HG02943 (cell line): ENCODE results near the gene LGMN.
A peak's percentile ranks its signal among the peaks of the same experiment; 100 is the strongest.
"Not testable (repeated sequence)": the region's sequence is repeated elsewhere in the genome, so short reads cannot be mapped to it uniquely, and the experiment has no call there.

Experiments used
- ATAC-seq: cut with Tn5 transposase; IDR thresholded peaks from one replicate; pipeline ENCODE4 v1.9.1; 2021; ENCODE audit warnings: mild to moderate bottlenecking, low read depth, moderate library complexity; ENCODE audit not compliant: unreplicated experiment

LGMN gene

GRCh38 chr14:92748259-92749016 lies at the start of gene LGMN:
TSS of gene LGMN (minus strand) at chr14:92748627. CDS start at chr14:92732786, 15,841 bp downstream.
- ATAC-seq = peak; percentile 63

GRCh38 chr14:92794961-92795360 lies 46.5 kb upstream of the LGMN start:
- no peak for ATAC-seq

GRCh38 chr14:92794547-92794941 lies 46.1 kb upstream of the LGMN start:
- peak; percentile 9 for ATAC-seq

- peak; percentile 91 for ATAC-seq
These were observed 45.5 kb upstream of the LGMN start, which contains the start of gene GOLGA5 for GRCh38 chr14:92793709-92794546. TSS of gene GOLGA5 (plus strand) at chr14:92794305. CDS start at chr14:92797438, 3,133 bp downstream.

- ATAC-seq = no peak
These were observed 44.5 kb upstream of the LGMN start for GRCh38 chr14:92792885-92793284.

GRCh38 chr14:92789457-92790089 lies 41.1 kb upstream of the LGMN start:
- no peak for ATAC-seq

- ATAC-seq = no peak
These were observed 39.1 kb upstream of the LGMN start for GRCh38 chr14:92787554-92787953.

- ATAC-seq = no peak
These were observed 38.0 kb upstream of the LGMN start for GRCh38 chr14:92786427-92786756.

GRCh38 chr14:92785667-92786426 lies 37.4 kb upstream of the LGMN start:
- no peak for ATAC-seq

GRCh38 chr14:92783813-92784431 lies 35.5 kb upstream of the LGMN start:
- ATAC-seq = no peak

- no peak for ATAC-seq
These were observed 32.9 kb upstream of the LGMN start for GRCh38 chr14:92781350-92781749.

GRCh38 chr14:92780444-92781232 lies 32.2 kb upstream of the LGMN start:
- ATAC-seq = no peak

- ATAC-seq = not testable (repeated sequence)
These were observed 30.6 kb upstream of the LGMN start for GRCh38 chr14:92778868-92779565.

- ATAC-seq = peak; percentile 93
These were observed 26.9 kb upstream of the LGMN start for GRCh38 chr14:92775292-92775691.

GRCh38 chr14:92774572-92774971 lies 26.1 kb upstream of the LGMN start:
- ATAC-seq = no peak

- no peak for ATAC-seq
These were observed 22.1 kb upstream of the LGMN start for GRCh38 chr14:92770484-92770883.

- ATAC-seq = no peak
These were observed 20.4 kb upstream of the LGMN start for GRCh38 chr14:92768795-92769194.

GRCh38 chr14:92768236-92768635 lies 19.8 kb upstream of the LGMN start:
- peak; percentile 97 for ATAC-seq
